Stomach (tissue), 4 donors: Measurements from ENCODE around the gene RBL1.

Experiments used
- EP300 ChIP-seq: sonication (generic); formaldehyde crosslinking; IDR thresholded peaks from one replicate; pipeline ENCODE4 v1.6.1; 2017; ENCODE audit warnings: antibody characterized with exemption
- POLR2AphosphoS5 ChIP-seq, 3 donors: sonication (generic); formaldehyde crosslinking; IDR thresholded peaks; one replicate each; pipeline ENCODE4 v1.6.1; 2016; ENCODE audit warnings: antibody characterized with exemption in 3 of 3

GRCh38 chr20:37102571-37102970 lies 6.8 kb upstream of the RBL1 start:
- TF ChIP-seq EP300 (no peak), POLR2AphosphoS5 (IDR thresholded peaks at IDR 0.05) (no peak)
